Astrocyte (in vitro differentiated cells and primary cell): ENCODE results near the gene IGLON5.

Experiments used
- CTCF ChIP-seq: IDR thresholded peaks from 2 replicates; pipeline ENCODE4 v1.5.1; 2011; ENCODE audit warnings: low read depth, mild to moderate bottlenecking, inconsistent platforms, low read length, moderate library complexity; ENCODE audit not compliant: insufficient read depth
- EZH2 ChIP-seq: IDR thresholded peaks from 2 replicates; pipeline ENCODE4 v1.6.1; 2012; ENCODE audit warnings: mild to moderate bottlenecking, low read length, inconsistent platforms; ENCODE audit not compliant: insufficient read depth

- TF ChIP-seq CTCF (no peak), EZH2 (no peak)
Measured at GRCh38 chr19:51361239-51361638, 49.8 kb downstream of the IGLON5 start.
